Stimulated activated CD8-positive, alpha-beta memory T cell treated with anti-CD3 and anti-CD28 coated beads, Interleukin-4, amount 100 ng/mL, for 24 hours (primary cell): ENCODE results near the gene SLC7A1.

Source experiments
- DNase-seq: peaks from one replicate; pipeline ENCODE4 v3.0.0-alpha.2; 2020; ENCODE audit warnings: low read depth

Gene SLC7A1

GRCh38 chr13:29583073-29583785 is 12.3 kb downstream of the SLC7A1 start:
- no peak for DNase-seq

GRCh38 chr13:29582171-29582570 is 13.3 kb downstream of the SLC7A1 start:
- no peak for DNase-seq

GRCh38 chr13:29581666-29582065 is 13.8 kb downstream of the SLC7A1 start:
- DNase-seq: no peak

GRCh38 chr13:29579094-29579493 is 16.4 kb downstream of the SLC7A1 start:
- no peak for DNase-seq

- no peak for DNase-seq
Measured at GRCh38 chr13:29578300-29579085, 17.0 kb downstream of the SLC7A1 start.

- DNase-seq: no peak
Measured at GRCh38 chr13:29577136-29578051, 18.1 kb downstream of the SLC7A1 start.

GRCh38 chr13:29576581-29576980 is 18.9 kb downstream of the SLC7A1 start:
- DNase-seq: no peak

- DNase-seq: no peak
Measured at GRCh38 chr13:29575098-29575497, 20.4 kb downstream of the SLC7A1 start.

- no peak for DNase-seq
Measured at GRCh38 chr13:29573190-29573589, 22.3 kb downstream of the SLC7A1 start.

GRCh38 chr13:29572575-29572974 is 22.9 kb downstream of the SLC7A1 start:
- DNase-seq: no peak

- DNase-seq: no peak
Measured at GRCh38 chr13:29571876-29572570, 23.5 kb downstream of the SLC7A1 start.

GRCh38 chr13:29570051-29570654 is 25.3 kb downstream of the SLC7A1 start:
- DNase-seq: no peak

GRCh38 chr13:29569253-29570050 is 26.0 kb downstream of the SLC7A1 start:
- no peak for DNase-seq

- no peak for DNase-seq
Measured at GRCh38 chr13:29568731-29569130, 26.8 kb downstream of the SLC7A1 start.

GRCh38 chr13:29567411-29567810 is 28.1 kb downstream of the SLC7A1 start:
- DNase-seq: no peak

- DNase-seq: no peak
Measured at GRCh38 chr13:29566206-29566605, 29.3 kb downstream of the SLC7A1 start.

GRCh38 chr13:29564818-29565217 is 30.7 kb downstream of the SLC7A1 start:
- DNase-seq: no peak

- no peak for DNase-seq
Measured at GRCh38 chr13:29564373-29564772, 31.1 kb downstream of the SLC7A1 start.

- no peak for DNase-seq
Measured at GRCh38 chr13:29563941-29564340, 31.5 kb downstream of the SLC7A1 start.

GRCh38 chr13:29562786-29563438 is 32.6 kb downstream of the SLC7A1 start:
- no peak for DNase-seq
